ENCODE results near the gene COPG1. TPM values are rescaled to one million over a fixed set of nuclear protein-coding genes. Genes with fewer than 3 reads are reported as not detected.
A peak's percentile ranks its signal among the peaks of the same experiment; 100 is the strongest.

COPG1 gene
- total and polyA plus RNA-seq, 12 donors = 63.7 to 154 (median 96.1) TPM

DNA sequence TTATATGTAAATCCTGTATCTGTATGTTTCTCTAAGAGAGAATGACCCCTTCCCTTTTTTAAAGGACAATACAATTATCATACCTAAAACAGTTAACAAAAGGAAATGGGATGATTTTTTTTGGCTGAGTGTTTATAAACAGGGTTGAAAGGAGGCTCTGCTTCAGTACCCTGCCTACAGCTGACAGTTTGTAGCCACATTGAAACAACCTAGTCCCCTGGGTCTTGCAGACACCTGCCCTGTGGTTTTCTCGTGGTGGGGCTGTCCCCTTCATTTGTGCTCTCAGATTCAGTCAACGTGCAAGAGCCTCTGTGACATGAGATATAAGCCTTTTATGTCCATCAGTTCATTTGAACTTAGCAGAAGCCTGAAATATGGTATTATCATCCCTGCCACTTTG is 27.0 kb downstream of the COPG1 start:
- TF ChIP-seq CTCF (IDR thresholded peaks at IDR 0.05) = no peak
- no peak for DNase-seq
- Histone ChIP-seq H3K4me3 (no peak overlapping the region), H3K9me3 (no peaks in the 10 kb centered on the region), H3K27me3 (no peaks in the 10 kb centered on the region), H3K4me1 (peaks cover 0 to 32% (median 29%) of the 10 kb centered on the region in 9 donors), H3K27ac (no peak overlapping the region), H3K36me3 (peaks cover 0 to 73% (median 50%) of the 10 kb centered on the region in 9 donors)
- intact Hi-C loops (cut with DNase I) = loop anchor here in 1 of 10 donors (5.0 kb wide), 1 partner anchor 36 kb away; no protein-coding TSS in a partner anchor
- ATAC-seq = no peak
- WGBS, 2 donors = 71 to 75% methylated on average over 2 of the region's 2 CpGs

GRCh38 chr3:129277829-129278271 is 28.4 kb downstream of the COPG1 start:
- peak overlapping the region; percentile 86 to 99 (median 96) for H3K27ac ChIP-seq
- H3K9me3 ChIP-seq = no peaks in the 10 kb centered on the region
- intact Hi-C loops (cut with DNase I) = loop anchor here in 7 of 10 donors (2.0 to 5.0 kb wide), 4 partner anchors 34 to 39 kb away; a partner anchor contains a TSS
- no peak for TF ChIP-seq CTCF (IDR thresholded peaks at IDR 0.05)
- 65 to 66% methylated on average over 11 of the region's 11 CpGs for WGBS, 2 donors
- peaks cover 0 to 47% (median 37%) of the 10 kb centered on the region in 9 donors for H3K4me1 ChIP-seq
- peak overlapping the region in 9 of 10 donors; percentile 79 to 98 (median 86) for H3K4me3 ChIP-seq
- DNase-seq (peak in 1 of 2 donors; percentile 19), ATAC-seq (peak in 1 of 8 donors; percentile 34)
- peaks cover 0 to 63% (median 35%) of the 10 kb centered on the region in 9 donors for H3K36me3 ChIP-seq
- H3K27me3 ChIP-seq = no peaks in the 10 kb centered on the region

GRCh38 chr3:129278439-129278965 is 29.1 kb downstream of the COPG1 start, which contains the start of gene HMCES:
HMCES (plus strand) TSS chr3:129278870; CDS start chr3:129279733, 863 bp downstream.
- peak within 1 kb of the TSS; percentile 86 to 99 (median 96) for H3K27ac ChIP-seq
- peaks cover 0 to 59% (median 29%) of the 10 kb centered on the region in 9 donors for H3K36me3 ChIP-seq
- DNase-seq (peak; percentile 96), ATAC-seq (peak; percentile 97 to 98 (median 98))
- peak within 1 kb of the TSS; percentile 79 to 98 (median 88) for H3K4me3 ChIP-seq
- TF ChIP-seq CTCF (IDR thresholded peaks at IDR 0.05) = peak in 2 of 9 donors; percentile 5 to 7
- H3K27me3 ChIP-seq = no peaks in the 10 kb centered on the region
- 0 to 1% methylated on average over 33 to 44 of the region's 44 CpGs for WGBS, 2 donors
- intact Hi-C loops (cut with DNase I) = loop anchor here in 7 of 10 donors (2.0 to 5.0 kb wide), 4 partner anchors 34 to 38 kb away; a partner anchor contains a TSS
- no peaks in the 10 kb centered on the region for H3K9me3 ChIP-seq
- peaks cover 0 to 52% (median 37%) of the 10 kb centered on the region in 9 donors for H3K4me1 ChIP-seq

- H3K27me3 ChIP-seq = no peaks in the 10 kb centered on the region
- H3K36me3 ChIP-seq = peaks cover 0 to 59% (median 21%) of the 10 kb centered on the region in 9 donors
- peak overlapping the region; percentile 79 to 98 (median 88) for H3K4me3 ChIP-seq
- no peaks in the 10 kb centered on the region for H3K9me3 ChIP-seq
- H3K4me1 ChIP-seq = peaks cover 0 to 52% (median 37%) of the 10 kb centered on the region in 9 donors
- 1% methylated on average over 61 to 82 of the region's 82 CpGs for WGBS, 2 donors
- TF ChIP-seq CTCF (IDR thresholded peaks at IDR 0.05) = no peak
- H3K27ac ChIP-seq = peak overlapping the region; percentile 86 to 99 (median 96)
- ATAC-seq (peak; percentile 25 to 73 (median 35)), DNase-seq (peak in 1 of 2 donors; percentile 20)
- intact Hi-C loops (cut with DNase I) = loop anchor here in 7 of 10 donors (2.0 to 5.0 kb wide), 4 partner anchors 33 to 38 kb away; a partner anchor contains a TSS
Observed at GRCh38 chr3:129278966-129279906, 29.8 kb downstream of the COPG1 start.
